Muscle layer of colon (tissue), 2 donors: Measurements from ENCODE around the gene CTR9.
A peak's percentile ranks its signal among the peaks of the same experiment; 100 is the strongest.

Source experiments
- H3K27ac ChIP-seq: one replicate; pipeline ENCODE4 v1.7.0; 2013; ENCODE audit warnings: low read depth, mild to moderate bottlenecking, low read length, moderate library complexity
- H3K27me3 ChIP-seq, 2 donors: one replicate each; pipeline ENCODE4 v1.7.0; 2013; ENCODE audit warnings: low read length in 2 of 2, mild to moderate bottlenecking in 2 of 2; ENCODE audit not compliant: insufficient read depth in 2 of 2, control insufficient read depth in 1 of 2
- H3K36me3 ChIP-seq: one replicate; pipeline ENCODE4 v1.7.0; 2013; ENCODE audit warnings: mild to moderate bottlenecking, low read length; ENCODE audit not compliant: insufficient read depth
- H3K4me1 ChIP-seq: one replicate; pipeline ENCODE4 v1.7.0; 2013; ENCODE audit warnings: mild to moderate bottlenecking, low read length; ENCODE audit not compliant: insufficient read depth
- H3K4me3 ChIP-seq, 2 donors: one replicate each; pipeline ENCODE4 v1.7.0; 2013; ENCODE audit warnings: low read length in 2 of 2, low read depth in 1 of 2, mild to moderate bottlenecking in 1 of 2, moderate library complexity in 1 of 2
- H3K9ac ChIP-seq: one replicate; pipeline ENCODE4 v1.7.0; 2013; ENCODE audit warnings: low read length
- H3K9me3 ChIP-seq: one replicate; pipeline ENCODE4 v1.7.0; 2013; ENCODE audit warnings: mild to moderate bottlenecking, low read length
- donor health status: abdominal sarcoma.
- donor health status: Adenocarcinoma of cecum.

Gene CTR9

DNA sequence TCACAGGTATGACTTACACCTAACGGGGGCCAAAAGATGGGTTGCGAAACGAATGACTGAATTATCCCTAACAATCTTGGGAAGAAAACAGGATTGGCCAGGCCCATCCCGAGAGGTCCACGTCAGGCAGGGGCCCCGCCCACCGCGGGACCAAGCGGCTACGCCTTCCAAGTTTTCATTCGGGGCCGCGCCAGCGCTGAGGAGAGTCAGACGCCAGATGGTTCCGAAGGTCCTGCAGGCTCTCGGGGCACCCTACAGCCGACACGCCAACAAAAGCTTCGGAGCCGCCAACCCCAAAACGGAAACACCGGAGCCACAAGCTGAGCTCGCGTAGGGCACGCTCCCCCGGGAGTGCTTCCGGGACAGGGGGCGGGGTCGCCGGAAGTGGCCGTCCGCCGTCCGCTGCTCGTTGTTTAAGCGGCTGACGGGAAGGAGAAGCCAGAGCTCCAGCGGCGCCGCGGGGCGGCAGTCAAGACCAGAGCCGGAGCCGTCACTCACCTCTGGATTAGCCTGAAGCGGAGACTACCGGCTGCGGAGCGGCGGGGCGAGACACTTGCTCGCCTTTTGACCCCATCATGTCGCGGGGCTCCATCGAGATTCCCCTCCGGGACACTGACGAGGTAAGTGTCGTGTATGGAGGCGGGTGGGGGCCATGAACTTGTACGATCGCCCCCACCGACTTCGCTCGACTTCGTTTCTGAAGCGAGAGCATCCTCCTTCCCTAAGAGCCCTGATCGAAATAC is at the start of gene CTR9:
Gene CTR9, plus strand, starts transcription at position 409 of the 743 bp plus-strand sequence. Its CDS starts 167 bp downstream, at position 576.
- Histone ChIP-seq H3K9ac (peak within 1 kb of the TSS; percentile 89), H3K27ac (peak within 1 kb of the TSS; percentile 87), H3K36me3 (peaks cover 20% of the 10 kb centered on the region), H3K9me3 (no peaks in the 10 kb centered on the region), H3K4me3 (peak within 1 kb of the TSS; percentile 86 to 99), H3K27me3 (no peaks in the 10 kb centered on the region), H3K4me1 (peaks cover 7% of the 10 kb centered on the region)

DNA sequence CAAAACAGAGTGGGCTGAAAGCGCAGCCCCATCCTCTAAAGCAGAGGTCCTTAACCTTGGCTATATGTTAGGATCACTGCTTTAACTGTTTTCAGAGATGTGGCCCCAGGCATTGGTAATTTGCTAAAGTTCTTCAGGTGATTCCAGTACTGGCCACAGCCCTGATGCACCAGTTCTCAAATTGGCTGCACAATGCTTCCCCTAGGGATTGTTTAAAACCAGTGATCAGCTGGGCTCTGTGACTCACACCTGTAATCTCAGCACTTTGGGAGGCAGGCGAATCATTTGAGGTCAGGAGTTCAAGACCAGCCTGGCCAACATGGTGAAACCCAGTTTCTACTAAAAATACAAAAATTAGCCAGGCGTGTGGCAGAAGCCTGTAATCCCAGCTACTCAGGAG is 49.1 kb upstream of the CTR9 start:
- H3K9me3 ChIP-seq, result no peaks in the 10 kb centered on the region
- no peaks in the 10 kb centered on the region for H3K36me3 ChIP-seq
- no peaks in the 10 kb centered on the region for H3K27me3 ChIP-seq
- no peak overlapping the region for H3K4me3 ChIP-seq
- H3K27ac ChIP-seq, result no peak overlapping the region
- no peak overlapping the region for H3K9ac ChIP-seq
- peaks cover under 1% of the 10 kb centered on the region for H3K4me1 ChIP-seq

DNA sequence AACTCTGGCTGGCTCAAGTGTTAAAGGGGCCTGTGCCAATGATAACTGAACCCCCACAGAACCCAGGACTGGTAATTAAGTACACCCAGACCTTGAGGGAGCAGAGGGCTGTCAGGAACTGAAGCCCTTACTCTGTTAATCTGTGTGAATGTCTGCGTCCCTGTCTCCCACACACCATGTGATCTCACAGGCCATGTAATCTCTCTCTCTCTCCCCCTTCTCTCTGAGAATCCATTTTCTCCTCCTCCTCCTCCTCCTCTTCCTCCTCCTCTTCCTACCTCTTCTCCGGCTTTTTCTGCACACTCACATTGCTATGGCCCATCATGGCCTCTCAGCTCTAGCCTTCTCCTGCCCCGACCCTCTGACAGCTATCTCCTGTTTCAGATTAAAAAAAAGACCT is 42.9 kb upstream of the CTR9 start:
- Histone ChIP-seq H3K27me3 (no peaks in the 10 kb centered on the region), H3K4me1 (peaks cover 10% of the 10 kb centered on the region), H3K36me3 (no peaks in the 10 kb centered on the region), H3K27ac (no peak overlapping the region), H3K4me3 (no peak overlapping the region), H3K9ac (no peak overlapping the region), H3K9me3 (no peaks in the 10 kb centered on the region)

DNA sequence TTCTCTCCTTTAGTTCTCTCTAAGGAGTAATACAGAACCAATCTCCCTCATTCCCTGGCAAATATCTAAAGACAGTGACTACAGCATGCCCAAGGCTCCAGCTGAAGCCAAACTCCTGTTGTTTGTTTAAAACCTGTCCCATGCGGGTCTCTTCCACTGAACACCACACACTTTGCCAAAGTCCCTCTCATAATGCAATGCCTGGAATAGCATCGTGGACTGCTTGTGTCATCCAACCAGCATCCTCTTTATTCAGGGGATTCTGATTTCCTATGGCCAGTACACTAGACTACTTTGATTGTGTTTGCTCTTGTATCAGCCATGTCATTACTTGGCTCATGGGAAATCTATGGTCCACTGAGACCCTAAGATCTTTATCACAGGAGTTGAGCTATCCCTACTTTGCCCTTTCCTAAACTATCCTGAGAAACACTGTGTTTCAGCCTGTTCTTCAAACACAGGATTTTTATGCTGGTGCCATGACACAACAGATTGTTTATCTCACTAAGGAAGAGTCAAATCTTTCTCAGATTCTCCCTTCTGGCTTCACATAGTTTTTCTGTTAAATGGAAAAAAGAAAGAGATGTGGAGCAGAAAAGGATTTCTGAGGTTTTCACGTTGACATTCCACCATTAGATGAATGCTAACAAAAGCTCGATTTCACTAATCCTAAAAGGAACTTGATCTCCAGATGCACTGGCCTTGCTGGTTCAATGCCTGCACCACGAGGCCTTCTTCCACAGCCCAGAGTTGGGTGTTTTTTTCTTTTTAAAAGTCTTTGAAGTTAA is 41.6 kb upstream of the CTR9 start:
- no peak overlapping the region for H3K9ac ChIP-seq
- no peaks in the 10 kb centered on the region for H3K9me3 ChIP-seq
- H3K4me3 ChIP-seq, result no peak overlapping the region
- H3K27me3 ChIP-seq, result no peaks in the 10 kb centered on the region
- no peak overlapping the region for H3K27ac ChIP-seq
- no peaks in the 10 kb centered on the region for H3K36me3 ChIP-seq
- peaks cover 10% of the 10 kb centered on the region for H3K4me1 ChIP-seq

DNA sequence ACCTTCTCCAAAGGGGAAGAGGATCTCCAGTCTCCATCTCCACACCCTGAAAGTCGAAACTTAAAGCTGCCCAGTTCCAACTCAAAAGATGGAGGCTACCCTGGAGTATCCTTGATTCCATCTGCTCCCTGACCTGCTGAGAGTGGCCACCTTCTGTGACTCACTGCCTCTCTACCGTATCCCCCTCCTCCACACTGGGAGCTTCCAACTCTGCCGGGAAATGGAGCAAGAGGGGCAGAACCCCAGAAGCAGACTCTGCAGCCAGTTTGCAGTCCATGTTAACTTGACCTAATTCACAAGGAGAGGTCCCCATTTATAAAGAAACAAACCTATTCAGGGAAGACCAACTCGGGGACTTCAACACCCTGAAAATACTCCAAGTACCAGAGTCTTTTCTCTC is 35.5 kb upstream of the CTR9 start:
- H3K4me1 ChIP-seq, result no peaks in the 10 kb centered on the region

DNA sequence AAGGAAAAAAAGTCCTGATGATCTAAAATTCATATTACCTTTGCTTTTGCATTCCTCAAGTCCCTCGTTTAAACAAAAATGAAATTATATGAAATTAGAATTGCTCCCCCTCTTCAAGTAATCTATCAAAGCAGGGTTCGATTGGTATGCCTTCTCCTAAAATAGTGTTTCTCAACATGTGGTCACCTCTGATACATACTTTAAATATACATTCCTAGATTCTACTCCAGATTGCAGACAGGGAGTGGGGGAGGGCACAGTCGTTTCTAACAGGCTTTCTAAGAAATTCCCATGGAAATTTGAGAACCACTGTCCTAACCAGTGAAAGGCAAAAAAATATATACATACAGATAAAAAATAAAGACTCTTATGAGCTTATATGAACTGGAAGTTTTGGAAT is 34.9 kb upstream of the CTR9 start:
- Histone ChIP-seq H3K4me3 (no peak overlapping the region), H3K36me3 (no peaks in the 10 kb centered on the region), H3K9me3 (no peaks in the 10 kb centered on the region), H3K27me3 (no peaks in the 10 kb centered on the region), H3K27ac (no peak overlapping the region), H3K9ac (no peak overlapping the region), H3K4me1 (no peaks in the 10 kb centered on the region)

More for the DNA sequence above, 35.5 kb upstream of the CTR9 start:
- no peak overlapping the region for H3K9ac ChIP-seq
- H3K27ac ChIP-seq, result no peak overlapping the region
- no peak overlapping the region for H3K4me3 ChIP-seq
- H3K9me3 ChIP-seq, result no peaks in the 10 kb centered on the region
- H3K27me3 ChIP-seq, result no peaks in the 10 kb centered on the region
- H3K36me3 ChIP-seq, result no peaks in the 10 kb centered on the region

DNA sequence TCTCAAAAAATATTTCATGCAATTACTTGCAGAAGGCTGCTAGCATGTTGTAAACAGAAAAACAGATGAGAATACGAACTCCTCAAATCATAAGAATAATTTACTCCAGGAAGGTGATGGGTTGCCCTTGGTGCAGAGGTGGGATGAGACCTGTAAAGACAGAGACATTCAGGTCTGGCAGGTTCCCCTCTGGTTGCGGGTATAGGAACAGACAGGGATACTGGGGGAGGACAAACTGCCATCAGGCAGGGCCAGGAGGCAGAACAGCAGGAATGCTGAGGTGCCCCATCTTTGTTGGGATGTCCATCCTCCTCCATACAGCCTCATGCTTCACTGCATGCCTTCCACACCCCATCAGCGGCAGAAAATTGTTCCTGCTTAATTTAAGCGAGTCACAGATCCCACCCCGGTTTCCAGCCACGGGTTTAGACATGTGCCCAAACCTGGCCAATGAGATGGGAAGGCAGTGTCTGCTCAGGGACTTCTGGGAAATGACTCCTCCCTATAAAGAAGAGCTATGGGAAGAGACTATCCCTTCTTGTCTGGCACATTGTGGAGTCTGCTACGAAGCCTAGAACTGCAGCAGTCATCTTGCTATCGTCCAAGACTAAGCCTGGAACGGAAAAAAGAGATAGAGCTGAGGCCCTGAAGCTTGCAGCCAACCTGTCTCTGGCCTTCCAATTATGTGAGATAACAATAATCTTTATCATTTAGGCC is 34.3 kb upstream of the CTR9 start:
- Histone ChIP-seq H3K27ac (no peak overlapping the region), H3K4me3 (no peak overlapping the region), H3K27me3 (no peaks in the 10 kb centered on the region), H3K9ac (no peak overlapping the region), H3K4me1 (no peaks in the 10 kb centered on the region), H3K36me3 (no peaks in the 10 kb centered on the region), H3K9me3 (no peaks in the 10 kb centered on the region)

DNA sequence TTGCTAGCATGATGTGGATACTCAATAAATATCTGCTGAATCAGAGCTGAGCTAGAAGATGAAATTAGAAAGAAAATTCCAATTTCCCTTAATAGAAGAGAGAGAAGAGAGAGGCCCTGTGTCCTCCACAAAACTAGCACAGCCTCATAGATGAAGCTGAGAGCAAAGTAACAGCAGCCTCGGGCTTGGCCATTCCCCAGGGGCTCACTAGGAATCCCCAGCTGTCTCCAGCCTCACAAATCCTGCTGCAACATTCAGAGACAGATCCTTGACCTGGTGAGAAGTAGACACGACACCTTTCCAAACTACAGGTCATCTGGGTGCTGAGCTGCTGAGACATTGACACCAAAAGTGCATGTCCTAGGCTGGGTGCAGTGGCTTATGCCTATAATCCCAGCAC is 31.4 kb upstream of the CTR9 start:
- Histone ChIP-seq H3K36me3 (no peaks in the 10 kb centered on the region), H3K9ac (no peak overlapping the region), H3K4me1 (no peaks in the 10 kb centered on the region), H3K9me3 (no peaks in the 10 kb centered on the region), H3K27me3 (no peaks in the 10 kb centered on the region), H3K4me3 (no peak overlapping the region), H3K27ac (no peak overlapping the region)

DNA sequence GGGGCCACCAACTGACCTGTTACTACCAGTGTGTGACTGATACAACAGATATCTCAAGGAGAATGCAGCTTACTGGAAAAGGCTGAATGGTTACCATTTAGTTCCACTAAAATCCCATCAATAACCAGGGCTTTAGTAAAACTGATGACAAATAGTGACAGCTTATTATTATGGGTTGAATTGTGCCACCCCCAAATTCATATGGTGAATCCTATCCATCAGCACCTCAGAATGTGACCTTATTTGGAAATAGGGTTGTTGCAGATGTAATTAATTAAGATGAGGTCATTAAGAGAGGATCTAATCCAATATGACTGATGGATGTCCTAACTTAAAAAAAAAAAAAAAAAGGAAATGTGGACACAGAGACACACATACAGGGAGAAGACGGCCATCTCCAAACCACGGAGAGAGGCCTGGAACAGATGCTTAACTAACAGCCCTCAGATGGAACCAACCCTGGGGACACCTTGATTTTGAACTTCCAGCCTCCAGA is 30.1 kb upstream of the CTR9 start:
- Histone ChIP-seq H3K36me3 (no peaks in the 10 kb centered on the region), H3K27ac (no peak overlapping the region), H3K27me3 (no peaks in the 10 kb centered on the region), H3K4me3 (no peak overlapping the region), H3K9me3 (no peaks in the 10 kb centered on the region), H3K4me1 (no peaks in the 10 kb centered on the region), H3K9ac (no peak overlapping the region)

DNA sequence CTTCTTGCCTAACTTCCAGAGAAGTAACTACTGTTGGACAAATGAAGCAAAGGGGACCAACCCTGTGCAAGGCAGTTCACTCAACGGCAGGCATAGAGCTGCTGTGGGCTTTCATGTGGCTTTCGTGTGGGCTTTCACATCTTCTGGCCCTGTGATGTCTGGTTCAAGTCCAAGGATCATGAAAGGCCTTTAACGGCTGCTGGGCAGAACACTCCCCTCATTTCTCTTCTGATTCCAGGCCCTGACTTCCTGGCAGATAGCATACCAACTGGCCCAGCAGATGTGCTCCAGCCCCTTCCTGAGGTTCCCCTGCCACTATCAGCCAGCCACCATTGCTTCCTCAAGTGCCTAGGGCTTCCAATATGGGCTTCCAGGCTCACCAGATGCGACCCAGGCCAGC is 28.7 kb upstream of the CTR9 start:
- Histone ChIP-seq H3K9me3 (no peaks in the 10 kb centered on the region), H3K27ac (no peak overlapping the region), H3K9ac (no peak overlapping the region), H3K4me1 (peaks cover 5% of the 10 kb centered on the region), H3K27me3 (no peaks in the 10 kb centered on the region), H3K4me3 (no peak overlapping the region), H3K36me3 (no peaks in the 10 kb centered on the region)

DNA sequence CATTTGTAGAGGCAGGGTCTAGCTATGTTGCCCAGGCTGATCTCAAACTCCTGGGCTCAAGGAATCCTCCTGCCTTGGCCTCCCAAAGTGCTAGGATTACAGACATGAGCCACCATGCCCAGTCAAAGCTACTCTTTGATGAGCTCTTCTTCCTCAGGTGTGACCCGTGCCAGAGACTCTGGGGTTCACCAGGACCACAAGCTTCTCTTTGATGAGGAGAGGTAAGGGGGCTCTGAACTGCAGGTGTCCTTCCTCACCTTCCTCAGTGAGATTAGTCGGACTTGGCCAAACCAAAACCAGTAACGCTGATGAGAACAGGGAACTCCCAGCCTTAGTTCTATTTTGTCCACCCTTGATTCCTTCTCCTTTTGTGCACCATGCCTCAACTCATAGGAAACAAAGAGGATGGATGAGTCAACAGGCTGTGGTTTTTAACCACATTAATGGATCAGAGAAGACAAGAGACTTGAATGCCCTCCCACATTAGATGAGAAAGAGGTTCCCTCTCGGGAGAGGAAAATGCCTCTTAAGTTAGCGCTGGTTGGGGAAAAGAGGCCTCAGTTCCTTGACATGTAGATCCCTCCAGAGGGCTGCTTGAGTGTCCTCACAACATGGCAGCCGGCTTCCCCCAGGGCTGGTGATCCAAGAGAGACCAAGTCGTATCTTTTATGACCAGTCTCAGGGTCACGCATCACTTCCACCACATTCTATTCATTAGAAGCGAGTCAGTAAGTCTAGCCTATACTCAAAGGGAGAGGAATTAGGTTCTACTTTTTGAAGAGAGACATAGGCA is 25.7 kb upstream of the CTR9 start:
- Histone ChIP-seq H3K36me3 (no peaks in the 10 kb centered on the region), H3K4me1 (peaks cover 9% of the 10 kb centered on the region), H3K9me3 (no peaks in the 10 kb centered on the region), H3K4me3 (no peak overlapping the region), H3K27me3 (no peaks in the 10 kb centered on the region), H3K27ac (no peak overlapping the region), H3K9ac (no peak overlapping the region)
